Testis (tissue), 3 donors: ENCODE results near the gene CCSER1. TPM values are rescaled to one million over a fixed set of nuclear protein-coding genes. Genes with fewer than 3 reads are reported as not detected.
"Not testable (repeated sequence)": the region's sequence is repeated elsewhere in the genome, so short reads cannot be mapped to it uniquely, and the experiment has no call there.

Source experiments
- DNase-seq: peaks from one replicate; pipeline ENCODE4 v3.0.0-alpha.2; 2019
- H3K27ac ChIP-seq, 2 donors: fragments of 200-600 bp; sonication (generic); one replicate each; pipeline ENCODE4 v1.5.1; 2019
- H3K27me3 ChIP-seq: fragments of 200-600 bp; sonication (generic); one replicate; pipeline ENCODE4 v1.5.1; 2019
- H3K36me3 ChIP-seq: fragments of 200-600 bp; sonication (generic); one replicate; pipeline ENCODE4 v1.5.1; 2017; ENCODE audit warnings: low read depth; ENCODE audit errors: missing control alignments
- H3K4me1 ChIP-seq: fragments of 200-600 bp; sonication (generic); one replicate; pipeline ENCODE4 v1.5.1; 2019
- H3K4me3 ChIP-seq, 2 donors: fragments of 200-600 bp; sonication (generic); one replicate each; pipeline ENCODE4 v1.5.1; 2017 to 2019
- H3K9me3 ChIP-seq: fragments of 200-600 bp; sonication (generic); one replicate; pipeline ENCODE4 v1.5.1; 2017
- POLR2A ChIP-seq: fragments of 450-650 bp; IDR thresholded peaks from one replicate; pipeline ENCODE4 v1.6.1; 2017; ENCODE audit warnings: antibody characterized with exemption, mild to moderate bottlenecking, moderate library complexity
- WGBS, 2 donors: methylation state at CpG; one replicate each; pipeline ENCODE4 v1.1.5; 2018; 5-methylcytosine and 5-hydroxymethylcytosine counted together
- intact Hi-C: fragments of 100-400 bp; cut with DNase I; formaldehyde crosslinking; loops from one replicate; pipeline ENCODE4 v1.15.1; 2023; ENCODE audit warnings: low total_unique reads
- polyA plus RNA-seq: library from polyadenylated mRNA; stranded (reverse); fragments of 350-450 nt; fragmentation: Illumina TruSeq; extraction: RNeasy Lipid Tissue Mini Kit (QIAGEN cat#74804); gene quantifications from one replicate; pipeline ENCODE4 v1.2.3, GENCODE V29; 2014; ENCODE audit warnings: low read depth, low replicate concordance; ENCODE audit not compliant: insufficient read depth
- total RNA-seq, 2 donors: library from RNA; depleted of rRNA; stranded (reverse); fragments of >200 nt; gene quantifications; one replicate each; pipeline ENCODE4 v1.2.3, GENCODE V29; 2016
- TF ChIP-seq, protein P1 (sequence below), 3 experiments: fragments of 450-650 bp in 2 of 3; fragments of 200-600 bp in 1 of 3; sonication (generic) in 1 of 3; IDR thresholded peaks; one replicate each; pipeline ENCODE4 v1.5.1; 2016 to 2019; ENCODE audit warnings: antibody characterized with exemption in 3 of 3, mild to moderate bottlenecking in 2 of 3, moderate library complexity in 1 of 3

Gene CCSER1
- total and polyA plus RNA-seq, 3 donors from 2014 or later, result 20.2 to 105 (median 82.8) TPM

GRCh38 chr4:91128519-91128918 is 1001.3 kb downstream of the CCSER1 start:
- 75 to 85% methylated on average over 4 of the region's 4 CpGs for WGBS, 2 donors
- H3K4me1 ChIP-seq, result no peaks in the 10 kb centered on the region
- TF ChIP-seq, protein P1, sequence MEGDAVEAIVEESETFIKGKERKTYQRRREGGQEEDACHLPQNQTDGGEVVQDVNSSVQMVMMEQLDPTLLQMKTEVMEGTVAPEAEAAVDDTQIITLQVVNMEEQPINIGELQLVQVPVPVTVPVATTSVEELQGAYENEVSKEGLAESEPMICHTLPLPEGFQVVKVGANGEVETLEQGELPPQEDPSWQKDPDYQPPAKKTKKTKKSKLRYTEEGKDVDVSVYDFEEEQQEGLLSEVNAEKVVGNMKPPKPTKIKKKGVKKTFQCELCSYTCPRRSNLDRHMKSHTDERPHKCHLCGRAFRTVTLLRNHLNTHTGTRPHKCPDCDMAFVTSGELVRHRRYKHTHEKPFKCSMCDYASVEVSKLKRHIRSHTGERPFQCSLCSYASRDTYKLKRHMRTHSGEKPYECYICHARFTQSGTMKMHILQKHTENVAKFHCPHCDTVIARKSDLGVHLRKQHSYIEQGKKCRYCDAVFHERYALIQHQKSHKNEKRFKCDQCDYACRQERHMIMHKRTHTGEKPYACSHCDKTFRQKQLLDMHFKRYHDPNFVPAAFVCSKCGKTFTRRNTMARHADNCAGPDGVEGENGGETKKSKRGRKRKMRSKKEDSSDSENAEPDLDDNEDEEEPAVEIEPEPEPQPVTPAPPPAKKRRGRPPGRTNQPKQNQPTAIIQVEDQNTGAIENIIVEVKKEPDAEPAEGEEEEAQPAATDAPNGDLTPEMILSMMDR (IDR thresholded peaks at IDR 0.05), result no peak
- TF ChIP-seq POLR2A, result no peak
- no peak overlapping the region for H3K27ac ChIP-seq
- H3K36me3 ChIP-seq, result no peaks in the 10 kb centered on the region
- no peaks in the 10 kb centered on the region for H3K9me3 ChIP-seq
- no peaks in the 10 kb centered on the region for H3K27me3 ChIP-seq
- intact Hi-C loops, result no loop called here
- H3K4me3 ChIP-seq, result no peak overlapping the region
- DNase-seq, result no peak

- WGBS, 2 donors, result 47 to 82% methylated on average over 2 to 4 of the region's 6 CpGs
- H3K27ac ChIP-seq, result no peak overlapping the region
- H3K36me3 ChIP-seq, result no peaks in the 10 kb centered on the region
- H3K27me3 ChIP-seq, result no peaks in the 10 kb centered on the region
- no peak overlapping the region for H3K4me3 ChIP-seq
- no peak for DNase-seq
- intact Hi-C loops, result no loop called here
- H3K9me3 ChIP-seq, result no peaks in the 10 kb centered on the region
- H3K4me1 ChIP-seq, result no peaks in the 10 kb centered on the region
- no peak for TF ChIP-seq POLR2A
Observed at GRCh38 chr4:91147067-91147466, 1019.9 kb downstream of the CCSER1 start.

GRCh38 chr4:91154041-91154440 is 1026.8 kb downstream of the CCSER1 start:
- H3K9me3 ChIP-seq, H3K27me3 ChIP-seq, DNase-seq, H3K4me1 ChIP-seq, H3K27ac ChIP-seq, H3K36me3 ChIP-seq, intact Hi-C loops, H3K4me3 ChIP-seq: not testable (repeated sequence)
- 82 to 100% methylated on average over 2 to 4 of the region's 4 CpGs for WGBS, 2 donors

DNA sequence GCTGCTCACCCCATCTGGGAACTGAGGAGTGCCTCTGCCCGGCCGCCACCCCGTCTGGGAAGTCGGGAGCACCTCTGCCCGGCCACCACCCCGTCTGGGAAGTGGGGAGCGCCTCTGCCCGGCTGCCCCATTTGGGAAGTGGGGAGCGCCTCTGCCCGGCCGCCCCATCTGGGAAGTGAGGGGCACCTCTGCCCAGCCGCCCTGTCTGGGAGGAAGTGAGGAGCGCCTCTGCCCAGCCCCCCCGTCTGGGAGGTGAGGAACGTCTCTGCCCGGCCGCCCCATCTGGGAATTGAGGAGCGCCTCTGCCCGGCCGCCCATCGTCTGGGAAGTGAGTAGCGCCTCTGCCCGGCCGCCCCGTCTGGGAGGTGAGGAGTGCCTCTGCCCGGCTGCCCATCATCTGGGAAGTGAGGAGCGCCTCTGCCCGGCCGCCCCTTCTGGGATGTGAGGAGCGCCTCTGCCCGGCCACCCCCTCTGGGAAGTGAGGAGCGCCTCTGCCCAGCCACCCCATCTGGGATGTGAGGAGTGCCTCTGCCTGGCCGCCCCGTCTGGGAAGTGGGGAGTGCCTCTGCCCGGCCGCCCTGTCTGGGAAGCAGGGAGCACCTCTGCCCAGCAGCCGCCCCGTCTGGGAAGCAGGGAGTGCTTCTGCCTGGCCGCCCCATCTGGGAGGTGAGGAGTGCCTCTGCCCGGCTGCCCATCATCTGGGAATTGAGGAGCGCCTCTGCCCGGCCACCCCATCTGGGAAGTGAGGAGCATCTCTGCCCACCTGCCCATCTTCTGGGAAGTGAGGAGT is 1040.9 kb downstream of the CCSER1 start:
- H3K36me3 ChIP-seq, H3K9me3 ChIP-seq, DNase-seq, H3K27me3 ChIP-seq, H3K27ac ChIP-seq, H3K4me3 ChIP-seq, H3K4me1 ChIP-seq, intact Hi-C loops: not testable (repeated sequence)
- WGBS, 2 donors, result 84 to 97% methylated on average over 14 to 42 of the region's 42 CpGs

- Histone ChIP-seq H3K4me3 (no peak overlapping the region), H3K27ac (no peak overlapping the region), H3K36me3 (no peaks in the 10 kb centered on the region), H3K27me3 (no peaks in the 10 kb centered on the region), H3K9me3 (no peaks in the 10 kb centered on the region), H3K4me1 (no peaks in the 10 kb centered on the region)
- intact Hi-C loops, result no loop called here
- no peak for DNase-seq
- TF ChIP-seq, protein P1 (IDR thresholded peaks at IDR 0.05), result no peak
- no peak for TF ChIP-seq POLR2A
Observed at GRCh38 chr4:91170768-91171167, 1043.6 kb downstream of the CCSER1 start.

GRCh38 chr4:91171217-91171616 is 1044.0 kb downstream of the CCSER1 start:
- H3K4me3 ChIP-seq, result no peak overlapping the region
- H3K27ac ChIP-seq, result no peak overlapping the region
- no peak for TF ChIP-seq POLR2A
- TF ChIP-seq, protein P1 (IDR thresholded peaks at IDR 0.05), result no peak
- no peaks in the 10 kb centered on the region for H3K36me3 ChIP-seq
- intact Hi-C loops, result no loop called here
- H3K4me1 ChIP-seq, result no peaks in the 10 kb centered on the region
- no peaks in the 10 kb centered on the region for H3K27me3 ChIP-seq
- no peak for DNase-seq
- 33 to 49% methylated on average over 1 of the region's 1 CpG for WGBS, 2 donors
- H3K9me3 ChIP-seq, result no peaks in the 10 kb centered on the region

DNA sequence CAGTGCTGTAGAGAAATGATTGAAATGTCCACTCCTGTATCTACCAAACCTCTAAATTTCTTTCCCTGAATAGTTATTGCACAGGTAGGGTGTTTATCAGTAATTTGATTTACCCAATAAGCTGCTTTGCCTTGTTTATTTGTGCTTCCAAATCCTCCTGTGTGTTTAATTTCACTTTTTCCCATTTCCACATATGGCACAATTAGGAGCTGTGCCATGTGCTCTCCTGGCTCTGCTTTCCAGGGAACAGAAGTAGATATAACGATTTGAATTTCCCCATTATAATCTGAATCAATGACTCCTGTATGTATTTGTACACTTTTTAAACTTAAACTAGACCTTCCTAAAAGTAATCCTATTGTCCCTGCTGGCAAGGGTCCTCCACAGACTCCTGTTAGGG is 1057.9 kb downstream of the CCSER1 start:
- intact Hi-C loops, H3K9me3 ChIP-seq, H3K4me1 ChIP-seq, DNase-seq, H3K36me3 ChIP-seq, H3K27me3 ChIP-seq, H3K4me3 ChIP-seq, H3K27ac ChIP-seq: not testable (repeated sequence)
- WGBS, 2 donors, result 68 to 76% methylated on average over 1 of the region's 1 CpG
